Neural progenitor cell (in vitro differentiated cells): Measurements from ENCODE around the gene INIP. TPM values are rescaled to one million over a fixed set of nuclear protein-coding genes. Genes with fewer than 3 reads are reported as not detected.

ENCODE experiments used
- DNase-seq: peaks from one replicate; pipeline ENCODE4 v3.0.0-alpha.2; 2016; ENCODE audit warnings: low spot score
- H2AFZ ChIP-seq: fragments of 200-600 bp; sonication (generic); replicated peaks from 2 replicates; pipeline ENCODE4 v1.6.1; 2016; ENCODE audit warnings: antibody characterized with exemption
- H3F3A ChIP-seq: fragments of 200-600 bp; sonication (generic); 2 replicates; pipeline ENCODE4 v1.6.1; 2016; ENCODE audit warnings: antibody characterized with exemption, low read depth
- H3K27ac ChIP-seq: fragments of 200-600 bp; sonication (generic); 2 replicates; pipeline ENCODE4 v1.5.1; 2016; ENCODE audit warnings: mild to moderate bottlenecking
- H3K27me3 ChIP-seq: fragments of 200-600 bp; sonication (generic); 2 replicates; pipeline ENCODE4 v1.6.1; 2016; ENCODE audit warnings: mild to moderate bottlenecking, moderate library complexity
- H3K36me3 ChIP-seq: fragments of 200-600 bp; sonication (generic); 2 replicates; pipeline ENCODE4 v1.5.1; 2016
- H3K4me1 ChIP-seq: fragments of 200-600 bp; sonication (generic); 2 replicates; pipeline ENCODE4 v1.6.1; 2016; ENCODE audit warnings: mixed run types
- H3K4me2 ChIP-seq: fragments of 200-600 bp; sonication (generic); 2 replicates; pipeline ENCODE4 v1.6.1; 2016
- H3K4me3 ChIP-seq: fragments of 200-600 bp; sonication (generic); 2 replicates; pipeline ENCODE4 v1.5.1; 2016
- H3K79me2 ChIP-seq: fragments of 200-600 bp; sonication (generic); 2 replicates; pipeline ENCODE4 v1.6.1; 2016; ENCODE audit warnings: low read depth
- H3K9ac ChIP-seq: fragments of 200-600 bp; sonication (generic); 2 replicates; pipeline ENCODE4 v1.6.1; 2016
- H3K9me3 ChIP-seq: fragments of 200-600 bp; sonication (generic); 2 replicates; pipeline ENCODE4 v1.5.1; 2016; ENCODE audit warnings: low read depth
- H4K20me1 ChIP-seq: fragments of 200-600 bp; sonication (generic); 2 replicates; pipeline ENCODE4 v1.6.1; 2016; ENCODE audit warnings: low read depth
- H3K27ac Mint-ChIP-seq: 3 replicates; pipeline ENCODE4 v1.8.0; 2021; ENCODE audit warnings: mixed read lengths
- H3K27me3 Mint-ChIP-seq: 2 replicates; pipeline ENCODE4 v1.8.0; 2022; ENCODE audit warnings: low read depth, mild to moderate bottlenecking, inconsistent platforms, moderate library complexity, mixed read lengths; ENCODE audit not compliant: insufficient read depth
- H3K36me3 Mint-ChIP-seq: 3 replicates; pipeline ENCODE4 v1.8.0; 2021; ENCODE audit warnings: mixed read lengths
- H3K4me1 Mint-ChIP-seq: 3 replicates; pipeline ENCODE4 v1.8.0; 2021; ENCODE audit warnings: mixed read lengths
- H3K4me3 Mint-ChIP-seq: 3 replicates; pipeline ENCODE4 v1.8.0; 2021; ENCODE audit warnings: mild to moderate bottlenecking, moderate library complexity, mixed read lengths
- H3K9me3 Mint-ChIP-seq: 3 replicates; pipeline ENCODE4 v1.8.0; 2020; ENCODE audit warnings: mixed read lengths
- CTCF ChIP-seq: fragments of 200-600 bp; sonication (generic); IDR thresholded peaks from 2 replicates; pipeline ENCODE4 v1.5.1; 2017; ENCODE audit warnings: antibody characterized with exemption, mild to moderate bottlenecking
- EZH2 ChIP-seq: fragments of 200-600 bp; sonication (generic); IDR thresholded peaks from 2 replicates; pipeline ENCODE4 v1.6.1; 2017; ENCODE audit warnings: antibody characterized with exemption, mild to moderate bottlenecking, moderate library complexity
- EZH2phosphoT487 ChIP-seq: fragments of 200-600 bp; sonication (generic); IDR thresholded peaks from 2 replicates; pipeline ENCODE4 v1.6.1; 2017; ENCODE audit warnings: antibody characterized with exemption
- total RNA-seq: library from RNA; depleted of rRNA; stranded (reverse); fragments of >200 nt; gene quantifications from 2 replicates; pipeline ENCODE4 v1.2.3, GENCODE V29; 2015; ENCODE audit warnings: low replicate concordance

Gene INIP
- total RNA-seq, 1 donor from 2014 or later, result 39.7 TPM

GRCh38 chr9:112753725-112754124 lies 35.8 kb upstream of the INIP start:
- Histone ChIP-seq H3K27ac (no peak overlapping the region), H4K20me1 (no peaks in the 10 kb centered on the region), H3F3A (peaks cover 16% of the 10 kb centered on the region), H3K4me1 (peaks cover 15% of the 10 kb centered on the region), H3K27me3 (no peaks in the 10 kb centered on the region), H3K36me3 (no peaks in the 10 kb centered on the region), H3K9me3 (no peaks in the 10 kb centered on the region), H3K79me2 (peaks cover 30% of the 10 kb centered on the region), H2AFZ (no peak overlapping the region), H3K4me2 (no peak overlapping the region), H3K4me3 (no peak overlapping the region), H3K9ac (no peak overlapping the region)
- no peak for DNase-seq
- Mint-ChIP-seq H3K4me1 (peaks cover 35% of the 10 kb centered on the region), H3K36me3 (no peaks in the 10 kb centered on the region), H3K9me3 (no peaks in the 10 kb centered on the region), H3K27ac (no peak overlapping the region), H3K27me3 (peaks cover 5% of the 10 kb centered on the region), H3K4me3 (no peak overlapping the region)
- TF ChIP-seq EZH2phosphoT487, result no peak
- no peak for TF ChIP-seq CTCF
- no peak for TF ChIP-seq EZH2

GRCh38 chr9:112752334-112753125 lies 34.6 kb upstream of the INIP start:
- no peaks in the 10 kb centered on the region for H3K27me3 ChIP-seq

GRCh38 chr9:112751056-112751795 lies 33.3 kb upstream of the INIP start:
- Histone ChIP-seq H4K20me1 (no peaks in the 10 kb centered on the region), H3K4me3 (peak overlapping the region; percentile 95), H3K27ac (peak overlapping the region; percentile 54), H3K4me2 (peak overlapping the region; percentile 95), H3K27me3 (no peaks in the 10 kb centered on the region), H3K36me3 (no peaks in the 10 kb centered on the region), H3K4me1 (peaks cover 15% of the 10 kb centered on the region), H2AFZ (peak overlapping the region; percentile 66), H3K79me2 (peaks cover 30% of the 10 kb centered on the region), H3K9ac (peak overlapping the region; percentile 39), H3K9me3 (no peaks in the 10 kb centered on the region), H3F3A (peaks cover 16% of the 10 kb centered on the region)
- DNase-seq, result peak; percentile 83
- H3K9me3 Mint-ChIP-seq, result no peaks in the 10 kb centered on the region
- H3K36me3 Mint-ChIP-seq, result no peaks in the 10 kb centered on the region
- H3K27ac Mint-ChIP-seq, result peak overlapping the region; percentile 74
- H3K4me3 Mint-ChIP-seq, result peak overlapping the region; percentile 94
- H3K27me3 Mint-ChIP-seq, result peaks cover 5% of the 10 kb centered on the region
- H3K4me1 Mint-ChIP-seq, result peaks cover 35% of the 10 kb centered on the region
- TF ChIP-seq CTCF (no peak), EZH2 (peak; percentile 40)

More at GRCh38 chr9:112752334-112753125, 34.6 kb upstream of the INIP start:
- H3K27ac ChIP-seq, result no peak overlapping the region
- no peak for DNase-seq
- H4K20me1 ChIP-seq, result no peaks in the 10 kb centered on the region
- no peak overlapping the region for H2AFZ ChIP-seq
- H3K4me2 ChIP-seq, result peak overlapping the region; percentile 95
- H3K36me3 ChIP-seq, result no peaks in the 10 kb centered on the region
- no peaks in the 10 kb centered on the region for H3K36me3 Mint-ChIP-seq
- H3K4me3 Mint-ChIP-seq, result peak overlapping the region; percentile 94
- H3F3A ChIP-seq, result peaks cover 16% of the 10 kb centered on the region
- no peak overlapping the region for H3K27ac Mint-ChIP-seq
- TF ChIP-seq EZH2 (no peak), EZH2phosphoT487 (no peak), CTCF (no peak)
- no peaks in the 10 kb centered on the region for H3K9me3 Mint-ChIP-seq
- peaks cover 15% of the 10 kb centered on the region for H3K4me1 ChIP-seq
- peak overlapping the region; percentile 95 for H3K4me3 ChIP-seq
- peaks cover 35% of the 10 kb centered on the region for H3K4me1 Mint-ChIP-seq
- H3K9ac ChIP-seq, result no peak overlapping the region
- H3K27me3 Mint-ChIP-seq, result peaks cover 5% of the 10 kb centered on the region
- peaks cover 30% of the 10 kb centered on the region for H3K79me2 ChIP-seq
- H3K9me3 ChIP-seq, result no peaks in the 10 kb centered on the region
